ENCODE measurements around the gene CYP4A22. TPM values are rescaled to one million over a fixed set of nuclear protein-coding genes. Genes with fewer than 3 reads are reported as not detected.

Gene CYP4A22
- total and polyA plus RNA-seq, 2 donors (not counting 3 experiments of a cell fraction or from before 2014, with no cell fraction given): not detected

DNA sequence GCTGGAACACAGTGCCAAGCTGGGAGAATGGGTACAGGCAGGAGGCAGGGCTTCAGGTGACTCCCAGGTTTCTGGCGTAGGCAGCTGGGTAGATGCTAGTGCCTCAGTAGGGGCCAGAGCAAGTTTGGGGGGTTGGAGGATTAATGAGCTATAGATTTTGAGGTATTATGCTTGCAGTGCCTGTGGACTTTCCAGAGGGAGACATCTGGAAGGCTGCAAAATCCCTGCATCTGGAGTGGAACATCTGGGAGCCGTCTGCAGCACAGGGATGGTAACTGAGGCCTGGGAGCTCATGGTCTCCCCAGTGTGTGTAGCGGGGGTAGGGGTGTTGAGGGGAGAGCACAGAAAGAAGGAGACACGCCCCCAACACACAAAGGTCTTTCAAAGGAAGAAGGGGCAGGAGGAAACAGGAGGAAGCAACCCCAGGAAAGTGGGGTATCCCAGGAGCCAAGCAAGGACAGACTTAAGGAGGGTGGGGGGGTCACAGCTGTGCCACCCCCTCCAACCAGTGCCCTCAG is 54.8 kb downstream of the CYP4A22 start:
- CTCF ChIA-PET: interaction anchor here (0.6 to 8.0 kb wide), 21 partner anchors 9 to 240 kb away, joined by 3 to 224 read pairs (median 7); partner anchors contain the start of genes CMPK1 and STIL
- intact Hi-C loops (cut with micrococcal nuclease) (no loop called here), dilution Hi-C loops (cut with MboI; ENCODE audit: extremely low pct_ligation_motif_present, low sequenced_read_pairs) (no loop called here)
- H3K4me3 ChIP-seq (replicated peaks in 1 of 3; ENCODE audit: insufficient read depth in 1 of 3, low read depth in 1 of 3, low read length in 3 of 3): no peak overlapping the region
- DNase-seq (ENCODE audit: low read depth, low spot score) (no peak), FAIRE-seq (no peak)
- no peak overlapping the region for H3K4me2 ChIP-seq (ENCODE audit: insufficient read depth, low read length)
- no peaks in the 10 kb centered on the region for H3K36me3 ChIP-seq (ENCODE audit: control insufficient read depth in 2 of 2, extremely low read depth in 1 of 2, insufficient read depth in 2 of 2, low read length in 2 of 2)
- H2AFZ ChIP-seq (ENCODE audit: low read depth, low read length): no peak overlapping the region
- no peaks in the 10 kb centered on the region for H4K20me1 ChIP-seq (replicated peaks; ENCODE audit: control insufficient read depth, extremely low read depth, insufficient read depth, low read length)
- no peak overlapping the region for H3K27ac ChIP-seq (ENCODE audit: insufficient read depth, low read depth, low read length)
- H3K27me3 ChIP-seq (ENCODE audit: control insufficient read depth in 2 of 2, insufficient read depth in 2 of 2, low read length in 2 of 2): no peaks in the 10 kb centered on the region
- H3K9me1 ChIP-seq (replicated peaks; ENCODE audit: control insufficient read depth, extremely low read depth, insufficient read depth, low read length): no peaks in the 10 kb centered on the region
- TF ChIP-seq FOS (IDR thresholded peaks at IDR 0.05; ENCODE audit: borderline replicate concordance, insufficient read depth, low read length) (no peak), EZH2 (IDR thresholded peaks at IDR 0.05; ENCODE audit: borderline replicate concordance, low read depth, low read length, severe bottlenecking) (no peak), MYC (IDR thresholded peaks at IDR 0.05; ENCODE audit: low read depth, low read length) (no peak), POLR2A (IDR thresholded peaks at IDR 0.05; ENCODE audit: low read depth, low read length) (no peak), JUN (IDR thresholded peaks at IDR 0.05; ENCODE audit: borderline replicate concordance, insufficient read depth, insufficient read length, low read depth) (no peak), GATA2 (IDR thresholded peaks at IDR 0.05; ENCODE audit: insufficient read depth, insufficient read length, low read depth, low read length) (no peak), POLR2AphosphoS5 (IDR thresholded peaks at IDR 0.05; ENCODE audit: insufficient read depth, low read depth, low read length) (no peak)
- TF ChIP-seq, protein P1, sequence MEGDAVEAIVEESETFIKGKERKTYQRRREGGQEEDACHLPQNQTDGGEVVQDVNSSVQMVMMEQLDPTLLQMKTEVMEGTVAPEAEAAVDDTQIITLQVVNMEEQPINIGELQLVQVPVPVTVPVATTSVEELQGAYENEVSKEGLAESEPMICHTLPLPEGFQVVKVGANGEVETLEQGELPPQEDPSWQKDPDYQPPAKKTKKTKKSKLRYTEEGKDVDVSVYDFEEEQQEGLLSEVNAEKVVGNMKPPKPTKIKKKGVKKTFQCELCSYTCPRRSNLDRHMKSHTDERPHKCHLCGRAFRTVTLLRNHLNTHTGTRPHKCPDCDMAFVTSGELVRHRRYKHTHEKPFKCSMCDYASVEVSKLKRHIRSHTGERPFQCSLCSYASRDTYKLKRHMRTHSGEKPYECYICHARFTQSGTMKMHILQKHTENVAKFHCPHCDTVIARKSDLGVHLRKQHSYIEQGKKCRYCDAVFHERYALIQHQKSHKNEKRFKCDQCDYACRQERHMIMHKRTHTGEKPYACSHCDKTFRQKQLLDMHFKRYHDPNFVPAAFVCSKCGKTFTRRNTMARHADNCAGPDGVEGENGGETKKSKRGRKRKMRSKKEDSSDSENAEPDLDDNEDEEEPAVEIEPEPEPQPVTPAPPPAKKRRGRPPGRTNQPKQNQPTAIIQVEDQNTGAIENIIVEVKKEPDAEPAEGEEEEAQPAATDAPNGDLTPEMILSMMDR (IDR thresholded peaks at IDR 0.05; ENCODE audit: extremely low read depth in 1 of 2, insufficient read depth in 1 of 2, low read depth in 1 of 2, low read length in 2 of 2): no peak
- TF ChIP-seq, protein P2, sequence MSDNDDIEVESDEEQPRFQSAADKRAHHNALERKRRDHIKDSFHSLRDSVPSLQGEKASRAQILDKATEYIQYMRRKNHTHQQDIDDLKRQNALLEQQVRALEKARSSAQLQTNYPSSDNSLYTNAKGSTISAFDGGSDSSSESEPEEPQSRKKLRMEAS (IDR thresholded peaks at IDR 0.05; ENCODE audit: insufficient read depth, insufficient read length): no peak
- no peaks in the 10 kb centered on the region for H3K79me2 ChIP-seq (ENCODE audit: control insufficient read depth, insufficient read depth, low read length)
- POLR2A ChIA-PET: no interaction called here
- H3K9ac ChIP-seq (replicated peaks; ENCODE audit: extremely low read depth, insufficient read depth, low read length): no peak overlapping the region
- BruUV-seq (replicated peaks): no TSS peak
- H3K4me1 ChIP-seq (ENCODE audit: control insufficient read depth, extremely low read depth, insufficient read depth, low read length): peaks cover 5% of the 10 kb centered on the region
- H3K9me3 ChIP-seq (replicated peaks; ENCODE audit: control insufficient read depth, insufficient read depth, low read length): no peaks in the 10 kb centered on the region
